HCT116 (cell line): Measurements from ENCODE around the gene IFITM5. TPM values are rescaled to one million over a fixed set of nuclear protein-coding genes. Genes with fewer than 3 reads are reported as not detected.

Experiments
- ATAC-seq: fragments of 200-7000 bp; cut with Tn5 transposase; 2 replicates; pipeline ENCODE4 v1.9.1; 2020; ENCODE audit warnings: mild to moderate bottlenecking, moderate library complexity
- BruUV-seq: library from RNA; stranded (reverse); fragments of 400-500 nt; replicated peaks from 2 replicates; lab custom pipeline; 2021; lab: Mats Ljungman, UMichigan
- CTCF ChIA-PET: fragments of 300-600 bp; sonication (Branson Sonifier 250); formaldehyde crosslinking; loops from one replicate; lab custom pipeline; 2021; ENCODE audit warnings: antibody characterized with exemption; lab: Charles Lee
- POLR2A ChIA-PET: fragments of 300-600, 350-600 bp; sonication (Branson Sonifier 250); formaldehyde crosslinking; loops from one replicate; lab custom pipeline; 2021; ENCODE audit warnings: antibody characterized with exemption; lab: Charles Lee
- RAD21 ChIA-PET, 2 experiments: fragments of 300-600 bp; sonication (Branson Sonifier 250); formaldehyde crosslinking; loops; one replicate each; lab custom pipeline; 2023; ENCODE audit warnings: low total read pairs in 2 of 2; ENCODE audit not compliant: uncharacterized antibody in 2 of 2, unreplicated experiment in 2 of 2, low non-redundant PET in 1 of 2; lab: Charles Lee
- DNase-seq: peaks from one replicate; pipeline ENCODE4 v3.0.0-alpha.2; 2010; ENCODE audit warnings: low read depth, low spot score
- H2AFZ ChIP-seq: fragments of 200-600 bp; shearing (Covaris generic), sonication (generic); 2 replicates; pipeline ENCODE4 v1.6.1; 2017; ENCODE audit warnings: low read depth, mixed run types, mixed read lengths, antibody characterized with exemption, low read length; ENCODE audit not compliant: poor library complexity, severe bottlenecking
- H3K27ac ChIP-seq: 2 replicates; pipeline ENCODE4 v1.5.1; 2012; ENCODE audit warnings: low read depth, low read length
- H3K27me3 ChIP-seq: fragments of 200-600 bp; sonication (generic); 2 replicates; pipeline ENCODE4 v1.6.1; 2016; ENCODE audit warnings: mixed run types, low read length, mixed read lengths; ENCODE audit not compliant: insufficient read depth
- H3K36me3 ChIP-seq, 2 experiments: fragments of 200-500 bp in 1 of 2; fragments of 200-600 bp in 1 of 2; sonication (Bioruptor generic) in 1 of 2; sonication (generic) in 1 of 2; 2 replicates each; pipeline versions ENCODE4 v1.5.1 to v1.6.1; 2014 to 2016; ENCODE audit warnings: low read length in 2 of 2, inconsistent platforms in 1 of 2, mixed read lengths in 1 of 2, mixed run types in 1 of 2; ENCODE audit not compliant: insufficient read depth in 2 of 2, control insufficient read depth in 1 of 2
- H3K4me1 ChIP-seq, 2 experiments: fragments of 200-600 bp in 1 of 2; sonication (generic) in 1 of 2; 2 replicates each; pipeline versions ENCODE4 v1.5.1 to v1.6.1; 2012 to 2017; ENCODE audit warnings: low read length in 2 of 2, inconsistent platforms in 1 of 2, mild to moderate bottlenecking in 1 of 2, mixed read lengths in 1 of 2, mixed run types in 1 of 2, moderate library complexity in 1 of 2; ENCODE audit not compliant: insufficient read depth in 2 of 2, control insufficient read depth in 1 of 2
- H3K4me2 ChIP-seq: fragments of 200-600 bp; sonication (generic); 2 replicates; pipeline ENCODE4 v1.6.1; 2017; ENCODE audit warnings: mixed run types, low read length, mixed read lengths
- H3K4me3 ChIP-seq, 2 experiments: fragments of 200-600 bp in 1 of 2; sonication (generic) in 1 of 2; replicated peaks in 1 of 2; 2 replicates each; pipeline ENCODE4 v1.5.1; 2011 to 2016; ENCODE audit warnings: low read length in 2 of 2, control low read depth in 1 of 2, low read depth in 1 of 2, mild to moderate bottlenecking in 1 of 2, mixed read lengths in 1 of 2, mixed run types in 1 of 2
- H3K79me2 ChIP-seq: fragments of 200-600 bp; sonication (generic); 2 replicates; pipeline ENCODE4 v1.6.1; 2017; ENCODE audit warnings: mild to moderate bottlenecking, mixed run types, low read length, moderate library complexity, mixed read lengths; ENCODE audit not compliant: insufficient read depth
- H3K9ac ChIP-seq: fragments of 200-600 bp; sonication (generic); 2 replicates; pipeline ENCODE4 v1.6.1; 2016; ENCODE audit warnings: low read length, mixed read lengths
- H3K9me2 ChIP-seq: fragments of 200-600 bp; sonication (generic), shearing (Covaris generic); 2 replicates; pipeline ENCODE4 v1.6.1; 2017; ENCODE audit warnings: mixed run types, mild to moderate bottlenecking, moderate library complexity; ENCODE audit not compliant: insufficient read depth
- H3K9me3 ChIP-seq, 2 experiments: fragments of 200-500 bp in 1 of 2; fragments of 200-600 bp in 1 of 2; sonication (Bioruptor generic) in 1 of 2; sonication (generic) in 1 of 2; 2 replicates each; pipeline ENCODE4 v1.6.1; 2014 to 2017; ENCODE audit warnings: low read length in 2 of 2, mixed read lengths in 2 of 2, inconsistent platforms in 1 of 2, low read depth in 1 of 2, mild to moderate bottlenecking in 1 of 2, mixed run types in 1 of 2, moderate library complexity in 1 of 2; ENCODE audit not compliant: control insufficient read depth in 1 of 2, insufficient read depth in 1 of 2
- H4K20me1 ChIP-seq: fragments of 200-600 bp; sonication (generic), shearing (Covaris generic); 2 replicates; pipeline ENCODE4 v1.6.1; 2017; ENCODE audit warnings: mixed run types, mild to moderate bottlenecking, moderate library complexity; ENCODE audit not compliant: insufficient read depth
- CBX3 ChIP-seq: IDR thresholded peaks from 2 replicates; pipeline ENCODE4 v1.6.1; 2012; ENCODE audit warnings: low read depth
- CEBPB ChIP-seq: IDR thresholded peaks from 2 replicates; pipeline ENCODE4 v1.6.1; 2012; ENCODE audit warnings: low read depth
- EGR1 ChIP-seq: IDR thresholded peaks from 2 replicates; pipeline ENCODE4 v1.6.1; 2012; ENCODE audit warnings: low read depth
- ELF1 ChIP-seq: IDR thresholded peaks from 2 replicates; pipeline ENCODE4 v1.6.1; 2012; ENCODE audit warnings: low read depth, borderline replicate concordance
- EZH2phosphoT487 ChIP-seq: fragments of 200-600 bp; IDR thresholded peaks from 2 replicates; pipeline ENCODE4 v1.6.1; 2018; ENCODE audit warnings: antibody characterized with exemption, borderline replicate concordance
- FOSL1 ChIP-seq: IDR thresholded peaks from 2 replicates; pipeline ENCODE4 v1.6.1; 2012; ENCODE audit warnings: low read depth
- JUND ChIP-seq: IDR thresholded peaks from 2 replicates; pipeline ENCODE4 v1.6.1; 2012
- POLR2A ChIP-seq: IDR thresholded peaks from 2 replicates; pipeline ENCODE4 v1.7.0; 2011; ENCODE audit warnings: borderline replicate concordance; ENCODE audit not compliant: insufficient read depth, insufficient read length; ENCODE audit errors: extremely low read depth
- POLR2AphosphoS5 ChIP-seq: IDR thresholded peaks from 2 replicates; pipeline ENCODE4 v1.6.1; 2011; ENCODE audit warnings: mild to moderate bottlenecking, low read depth, low read length, moderate library complexity
- RAD21 ChIP-seq: IDR thresholded peaks from 2 replicates; pipeline ENCODE4 v1.6.1; 2012; ENCODE audit warnings: low read depth, mild to moderate bottlenecking
- SIN3A ChIP-seq: IDR thresholded peaks from 2 replicates; pipeline ENCODE4 v1.6.1; 2012; ENCODE audit warnings: low read depth
- SRF ChIP-seq: IDR thresholded peaks from 2 replicates; pipeline ENCODE4 v1.6.1; 2012; ENCODE audit warnings: low read depth
- TCF7L2 ChIP-seq: IDR thresholded peaks from 2 replicates; pipeline ENCODE4 v1.7.0; 2011; ENCODE audit warnings: borderline replicate concordance, inconsistent platforms; ENCODE audit not compliant: insufficient read depth, insufficient read length; ENCODE audit errors: extremely low read depth
- YY1 ChIP-seq: IDR thresholded peaks from 2 replicates; pipeline ENCODE4 v1.6.1; 2011; ENCODE audit warnings: low read length, low read depth, moderate library complexity, mild to moderate bottlenecking; ENCODE audit not compliant: insufficient replicate concordance; ENCODE audit errors: extremely low read depth
- intact Hi-C: fragments of 100-400 bp; cut with micrococcal nuclease; formaldehyde crosslinking; loops from 2 replicates; pipeline ENCODE4 v1.10.0; 2022
- total RNA-seq: library from RNA; stranded (reverse); gene quantifications from one replicate; pipeline ENCODE4 v1.2.1, GENCODE V29; 2021; ENCODE audit not compliant: unreplicated experiment
- TF ChIP-seq, protein P1 (sequence below): IDR thresholded peaks from 2 replicates; pipeline ENCODE4 v1.6.1; 2011; ENCODE audit warnings: mild to moderate bottlenecking, low read length, moderate library complexity; ENCODE audit not compliant: insufficient replicate concordance; ENCODE audit errors: extremely low read depth
- TF ChIP-seq, protein P2 (sequence below): IDR thresholded peaks from 2 replicates; pipeline ENCODE4 v1.6.1; 2012
- TF ChIP-seq, protein P3 (sequence below): IDR thresholded peaks from 2 replicates; pipeline ENCODE4 v1.6.1; 2012

Gene IFITM5
- total RNA-seq, 1 experiment from 2014 or later = not detected

DNA sequence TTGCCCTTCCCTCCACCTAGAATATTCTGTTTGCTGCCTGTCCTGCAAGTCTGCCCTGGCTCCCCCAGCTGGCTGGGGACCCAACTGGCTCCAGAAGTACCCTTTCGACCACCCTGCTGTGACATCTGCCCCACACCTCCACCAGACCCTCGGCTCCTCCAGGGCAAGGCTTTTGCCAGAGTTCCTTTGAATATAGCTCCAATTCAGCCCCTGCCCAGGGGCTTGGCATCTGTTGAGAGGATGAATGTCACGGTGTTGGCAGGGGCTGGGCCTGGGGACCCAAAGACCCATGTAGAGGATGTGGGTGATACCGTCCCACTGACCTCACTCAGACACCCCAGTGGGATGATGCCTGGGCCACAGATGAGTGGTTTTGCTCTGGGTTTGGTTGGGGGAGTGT is 17.2 kb downstream of the IFITM5 start (continued):
- TF ChIP-seq, protein P1, sequence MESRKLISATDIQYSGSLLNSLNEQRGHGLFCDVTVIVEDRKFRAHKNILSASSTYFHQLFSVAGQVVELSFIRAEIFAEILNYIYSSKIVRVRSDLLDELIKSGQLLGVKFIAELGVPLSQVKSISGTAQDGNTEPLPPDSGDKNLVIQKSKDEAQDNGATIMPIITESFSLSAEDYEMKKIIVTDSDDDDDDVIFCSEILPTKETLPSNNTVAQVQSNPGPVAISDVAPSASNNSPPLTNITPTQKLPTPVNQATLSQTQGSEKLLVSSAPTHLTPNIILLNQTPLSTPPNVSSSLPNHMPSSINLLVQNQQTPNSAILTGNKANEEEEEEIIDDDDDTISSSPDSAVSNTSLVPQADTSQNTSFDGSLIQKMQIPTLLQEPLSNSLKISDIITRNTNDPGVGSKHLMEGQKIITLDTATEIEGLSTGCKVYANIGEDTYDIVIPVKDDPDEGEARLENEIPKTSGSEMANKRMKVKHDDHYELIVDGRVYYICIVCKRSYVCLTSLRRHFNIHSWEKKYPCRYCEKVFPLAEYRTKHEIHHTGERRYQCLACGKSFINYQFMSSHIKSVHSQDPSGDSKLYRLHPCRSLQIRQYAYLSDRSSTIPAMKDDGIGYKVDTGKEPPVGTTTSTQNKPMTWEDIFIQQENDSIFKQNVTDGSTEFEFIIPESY = no peak
- TF ChIP-seq SRF = no peak
- TF ChIP-seq, protein P2, sequence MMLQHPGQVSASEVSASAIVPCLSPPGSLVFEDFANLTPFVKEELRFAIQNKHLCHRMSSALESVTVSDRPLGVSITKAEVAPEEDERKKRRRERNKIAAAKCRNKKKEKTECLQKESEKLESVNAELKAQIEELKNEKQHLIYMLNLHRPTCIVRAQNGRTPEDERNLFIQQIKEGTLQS = no peak
- no peak for TF ChIP-seq EZH2phosphoT487
- no peak for TF ChIP-seq CEBPB
- TF ChIP-seq, protein P3, sequence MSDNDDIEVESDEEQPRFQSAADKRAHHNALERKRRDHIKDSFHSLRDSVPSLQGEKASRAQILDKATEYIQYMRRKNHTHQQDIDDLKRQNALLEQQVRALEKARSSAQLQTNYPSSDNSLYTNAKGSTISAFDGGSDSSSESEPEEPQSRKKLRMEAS = no peak
- no peak for TF ChIP-seq CBX3

DNA sequence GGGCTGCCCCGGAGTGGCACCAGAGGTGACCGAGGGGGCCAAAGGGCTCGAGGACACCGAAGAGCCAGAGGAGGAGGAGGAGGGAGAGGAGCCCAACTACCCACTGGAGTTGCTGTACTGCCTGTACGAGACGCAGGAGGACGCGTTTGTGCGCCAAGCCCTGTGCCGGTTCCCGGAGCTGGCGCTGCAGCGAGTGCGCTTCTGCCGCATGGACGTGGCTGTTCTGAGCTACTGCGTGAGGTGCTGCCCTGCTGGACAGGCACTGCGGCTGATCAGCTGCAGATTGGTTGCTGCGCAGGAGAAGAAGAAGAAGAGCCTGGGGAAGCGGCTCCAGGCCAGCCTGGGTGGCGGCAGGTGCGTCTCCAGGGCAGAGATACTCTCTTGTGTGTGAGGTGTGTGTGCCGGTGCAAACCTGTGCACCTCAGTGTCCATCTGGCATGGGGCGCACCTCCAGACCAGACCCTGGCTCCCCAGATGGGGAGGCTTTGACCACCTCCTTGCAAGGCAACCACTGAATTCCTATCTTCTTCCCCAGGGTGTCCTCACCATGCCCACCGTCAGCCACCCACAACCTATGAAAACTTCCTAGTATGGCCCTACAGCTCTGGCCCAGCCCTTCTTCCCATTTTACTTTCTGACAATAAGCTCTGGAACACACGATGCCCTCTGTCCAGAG is 17.7 kb downstream of the IFITM5 start:
- H3K36me3 ChIP-seq = no peaks in the 10 kb centered on the region
- H3K9me3 ChIP-seq = no peaks in the 10 kb centered on the region
- H3K4me1 ChIP-seq = peaks cover 0 to 3% of the 10 kb centered on the region in 2 experiments; a peak in 1 of 4 replicates
- H2AFZ ChIP-seq = no peak overlapping the region
- DNase-seq = no peak
- BruUV-seq = no TSS peak
- no peak for ATAC-seq
- intact Hi-C loops = no loop called here
- POLR2A ChIA-PET = no interaction called here
- H3K9ac ChIP-seq = no peak overlapping the region
- no peaks in the 10 kb centered on the region for H3K79me2 ChIP-seq
- H4K20me1 ChIP-seq = no peaks in the 10 kb centered on the region
- no peaks in the 10 kb centered on the region for H3K9me2 ChIP-seq
- no peaks in the 10 kb centered on the region for H3K27me3 ChIP-seq
- RAD21 ChIA-PET = no interaction called here
- CTCF ChIA-PET = no interaction called here
- no peak overlapping the region for H3K4me2 ChIP-seq
- H3K27ac ChIP-seq = no peak overlapping the region
- no peak overlapping the region for H3K4me3 ChIP-seq
- TF ChIP-seq POLR2A = no peak
- TF ChIP-seq CBX3 = no peak
- no peak for TF ChIP-seq POLR2AphosphoS5
- no peak for TF ChIP-seq SRF
- no peak for TF ChIP-seq TCF7L2
- no peak for TF ChIP-seq YY1
- TF ChIP-seq, protein P2 = no peak
- no peak for TF ChIP-seq EGR1
- TF ChIP-seq, protein P1 = no peak
- no peak for TF ChIP-seq JUND
- no peak for TF ChIP-seq ELF1
- no peak for TF ChIP-seq FOSL1
- no peak for TF ChIP-seq SIN3A
- no peak for TF ChIP-seq EZH2phosphoT487
- TF ChIP-seq RAD21 = no peak
